ENCODE results near the gene SH2D3A.

SH2D3A gene

DNA sequence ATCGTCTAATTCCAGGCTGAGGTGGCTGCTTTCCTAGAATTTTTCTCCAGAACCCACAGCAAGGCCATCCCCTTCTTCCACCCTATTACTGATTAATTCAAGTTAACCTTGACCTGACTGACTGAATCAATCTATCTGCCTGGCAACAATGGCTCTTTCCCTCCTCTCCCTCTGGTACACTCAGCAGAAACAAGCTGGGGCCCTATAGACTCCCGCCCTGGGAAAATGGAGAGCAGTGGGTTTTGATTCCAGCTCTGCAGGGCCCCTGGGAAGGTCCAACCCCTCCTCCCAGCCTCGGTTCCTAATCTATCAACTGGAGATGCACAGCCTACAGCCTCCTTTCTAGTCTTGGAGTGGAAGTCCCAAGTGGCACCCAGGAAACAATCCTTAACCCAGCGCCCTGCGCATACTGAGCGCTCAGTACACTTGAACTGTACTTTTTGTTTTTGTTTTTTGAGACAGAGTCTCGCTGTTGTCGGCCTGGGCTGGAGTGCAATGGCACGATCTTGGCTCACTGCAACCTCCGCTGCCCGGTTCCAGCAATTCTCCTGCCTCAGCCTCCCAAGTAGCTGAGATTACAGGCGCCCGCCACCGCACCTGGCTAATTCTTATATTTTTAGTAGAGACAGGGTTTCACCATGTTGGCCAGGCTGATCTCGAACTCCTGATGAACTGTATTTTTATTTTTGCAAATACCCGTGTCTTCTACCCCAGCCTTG lies 41.6 kb downstream of the SH2D3A start:
- intact Hi-C loops (cut with DNase I): no loop called here
- peak in 1 of 10 donors; percentile 56 for DNase-seq

DNA sequence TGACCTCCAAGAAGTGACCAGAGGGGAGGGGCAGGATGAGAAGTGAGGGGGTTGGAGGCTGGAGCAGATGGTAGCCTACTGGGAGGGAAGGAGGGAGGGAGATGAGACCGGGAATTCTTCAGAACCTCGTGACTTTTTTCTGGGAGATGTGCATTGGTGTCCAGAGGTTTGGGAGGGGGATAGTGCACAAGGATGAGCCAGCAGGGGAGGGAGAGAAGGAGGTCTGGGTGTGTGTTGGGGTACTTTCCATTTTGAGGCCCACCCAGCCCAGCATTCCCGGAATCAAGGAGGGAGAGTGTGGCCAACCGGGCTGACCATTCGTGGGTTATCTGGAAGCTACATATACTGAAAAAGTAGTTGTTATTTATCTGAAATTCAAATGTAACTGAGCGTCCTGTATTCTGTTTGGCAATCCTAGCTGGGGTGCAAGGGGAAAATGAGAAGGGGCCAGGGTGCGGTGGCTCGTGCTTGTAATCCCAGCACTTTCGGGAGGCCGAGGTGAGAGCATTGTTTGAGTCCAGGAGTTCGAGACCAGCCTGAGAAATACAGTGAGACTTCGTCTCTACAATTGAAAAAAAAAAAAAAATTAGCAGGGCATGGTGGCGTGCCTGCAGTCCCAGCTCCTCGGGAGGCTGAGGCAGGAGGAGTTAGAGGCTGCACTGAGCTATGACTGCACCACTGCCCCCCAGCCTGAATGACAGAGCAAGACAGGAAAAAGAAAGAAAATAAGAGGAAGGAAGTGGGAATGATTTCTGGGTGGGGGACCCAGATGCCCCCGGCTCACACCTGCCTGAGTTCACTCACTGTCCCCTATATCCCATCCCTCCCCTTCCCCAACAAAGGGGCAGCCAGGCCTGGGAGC lies 42.4 kb downstream of the SH2D3A start:
- DNase-seq: peak in 2 of 10 donors; percentile 53 to 57
- intact Hi-C loops (cut with DNase I): no loop called here

DNA sequence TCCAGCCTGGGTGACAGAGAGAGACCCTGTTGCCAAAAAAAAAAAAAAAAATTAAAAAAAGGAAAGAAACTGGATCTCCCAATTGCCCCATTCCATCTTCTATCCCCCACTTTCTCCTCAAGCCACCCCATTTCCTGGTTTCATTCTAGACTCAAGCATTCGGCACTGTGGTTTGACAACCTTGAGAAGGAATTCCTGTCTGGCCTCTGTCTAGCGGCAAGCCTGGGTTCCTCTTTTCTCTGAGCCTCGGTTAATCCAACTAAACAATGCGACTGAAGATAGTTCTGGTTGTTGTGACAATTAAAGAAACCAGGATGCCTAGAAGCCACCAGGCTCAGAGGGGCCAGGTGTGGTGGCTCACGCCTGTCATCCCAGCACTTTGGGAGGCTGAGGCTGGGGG lies 43.5 kb downstream of the SH2D3A start:
- DNase-seq: peak in 2 of 10 donors; percentile 2 to 39
- intact Hi-C loops (cut with DNase I): no loop called here

DNA sequence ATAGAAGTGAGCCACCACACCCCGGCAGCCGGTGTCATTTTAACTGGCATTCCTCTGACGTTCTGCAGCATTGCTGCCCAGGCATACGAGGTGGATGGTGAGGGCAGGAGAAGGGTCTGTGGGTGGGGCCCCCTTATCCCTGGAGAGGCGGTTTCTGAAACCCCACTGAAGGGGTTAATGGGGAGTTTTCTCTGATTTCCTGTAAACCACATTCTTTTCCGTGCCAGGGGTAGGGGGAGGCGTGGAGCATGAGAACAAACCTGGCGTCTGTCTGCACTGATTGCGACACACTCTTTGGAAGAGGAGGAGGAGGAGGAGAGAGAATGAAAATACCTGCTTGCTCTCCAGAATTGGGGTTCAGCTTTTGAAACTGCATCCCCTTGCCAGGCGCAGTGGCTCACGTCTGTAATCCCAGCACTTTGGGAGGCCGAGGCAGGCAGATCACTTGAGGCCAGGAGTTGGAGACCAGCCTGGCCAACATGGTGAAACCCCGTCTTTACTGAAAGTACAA lies 44.1 kb downstream of the SH2D3A start:
- peak in 3 of 10 donors; percentile 13 to 72 (median 35) for DNase-seq

DNA sequence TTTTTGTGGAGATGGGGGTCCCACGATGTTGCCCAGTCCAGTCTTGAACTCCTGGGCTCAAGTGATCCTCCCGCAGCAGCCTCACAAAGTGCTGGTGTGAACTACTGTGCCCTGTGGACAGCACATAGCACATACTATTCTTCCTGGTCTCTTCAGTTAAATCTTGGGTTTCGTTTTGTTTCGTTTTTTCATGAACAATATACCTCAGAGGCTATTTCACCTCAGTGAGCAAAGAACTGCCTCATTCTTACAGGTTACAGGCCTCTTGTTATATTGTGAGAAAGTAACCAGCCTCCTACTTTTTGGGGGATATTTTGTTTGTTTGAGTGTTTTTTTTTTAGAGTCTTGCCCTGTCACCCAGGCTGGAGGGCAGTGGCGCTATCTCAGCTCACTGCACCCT lies 45.5 kb downstream of the SH2D3A start:
- intact Hi-C loops (cut with DNase I): no loop called here
- peak in 2 of 10 donors; percentile 22 to 28 for DNase-seq

More for the DNA sequence above, 44.1 kb downstream of the SH2D3A start:
- intact Hi-C loops (cut with DNase I): no loop called here

DNA sequence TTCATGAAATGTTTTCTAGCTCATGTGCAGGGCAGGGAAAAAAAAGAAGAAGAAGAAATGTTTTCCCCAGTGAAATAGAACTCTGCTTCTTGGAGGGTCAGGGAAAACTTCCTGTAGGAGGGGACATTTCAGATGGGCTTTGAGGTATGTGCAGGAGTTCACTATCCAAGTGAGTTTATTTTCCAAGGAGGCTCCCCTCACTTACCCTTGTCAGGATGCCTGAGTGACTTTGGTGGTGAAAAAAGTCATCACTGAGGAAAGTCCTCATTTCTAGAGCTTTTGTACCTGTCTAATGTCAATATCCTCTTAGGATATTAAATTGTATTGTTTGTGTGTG lies 46.1 kb downstream of the SH2D3A start:
- DNase-seq: no peak
- intact Hi-C loops (cut with DNase I): no loop called here

DNA sequence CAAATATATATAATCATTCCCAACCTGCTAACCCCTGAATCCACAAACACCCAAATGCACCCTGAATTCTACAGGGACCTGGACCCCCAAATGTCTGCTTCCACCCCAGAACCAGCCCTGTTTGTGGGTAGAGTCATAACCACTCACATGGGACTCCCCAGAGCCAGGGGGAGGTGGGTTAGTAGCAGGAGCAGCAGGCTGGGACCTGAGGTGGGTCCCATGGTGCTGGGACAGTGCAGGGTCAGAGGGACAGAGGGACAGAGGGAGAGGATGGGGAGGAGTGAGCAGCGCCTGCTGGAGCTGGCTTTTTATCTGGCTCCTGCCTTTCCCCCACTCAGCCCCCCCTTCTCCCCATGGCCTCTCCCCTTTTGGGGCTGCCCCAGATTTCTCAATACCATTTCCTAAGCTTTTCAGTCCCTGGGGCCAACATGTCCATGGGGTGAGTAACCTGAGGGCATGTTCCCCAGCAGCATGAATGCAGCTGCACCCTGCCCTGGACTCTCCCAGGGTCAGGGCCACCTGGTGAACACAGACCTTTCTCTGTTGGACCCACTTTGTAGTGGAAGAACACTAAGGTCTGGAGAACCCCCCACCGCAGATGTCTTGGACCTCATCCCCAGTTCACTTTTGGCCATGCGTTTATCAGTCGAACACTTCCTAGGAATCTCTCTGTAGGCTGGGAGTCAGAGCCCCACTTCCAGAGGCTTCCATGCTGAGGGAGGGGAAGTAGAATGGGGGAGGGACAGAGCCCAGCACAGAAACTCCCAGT lies 46.7 kb downstream of the SH2D3A start, which contains the start of gene C3:
C3 (minus strand) TSS at position 282 of the 769 bp plus-strand sequence; CDS start at position 221, 61 bp downstream.
- intact Hi-C loops (cut with DNase I): no loop called here
- DNase-seq: peak in 3 of 10 donors; percentile 24 to 81 (median 65)

DNA sequence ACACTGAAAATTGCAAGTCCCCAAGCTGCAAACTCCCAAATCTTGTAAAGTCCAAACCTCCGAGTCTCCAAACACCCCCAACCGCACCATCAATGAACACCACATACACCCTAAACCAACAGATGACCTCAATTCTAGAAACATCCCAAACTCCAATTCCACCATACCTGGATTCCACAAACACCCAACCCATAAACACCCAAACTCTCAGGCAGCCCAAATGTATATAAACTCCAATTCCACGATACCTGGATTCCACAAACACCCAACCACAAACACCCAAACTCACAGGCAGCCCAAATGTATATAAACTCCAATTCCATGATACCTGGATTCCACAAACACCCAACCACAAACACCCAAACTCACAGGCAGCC lies 47.3 kb downstream of the SH2D3A start:
- intact Hi-C loops (cut with DNase I): no loop called here
- peak in 1 of 10 donors; percentile 8 for DNase-seq

DNA sequence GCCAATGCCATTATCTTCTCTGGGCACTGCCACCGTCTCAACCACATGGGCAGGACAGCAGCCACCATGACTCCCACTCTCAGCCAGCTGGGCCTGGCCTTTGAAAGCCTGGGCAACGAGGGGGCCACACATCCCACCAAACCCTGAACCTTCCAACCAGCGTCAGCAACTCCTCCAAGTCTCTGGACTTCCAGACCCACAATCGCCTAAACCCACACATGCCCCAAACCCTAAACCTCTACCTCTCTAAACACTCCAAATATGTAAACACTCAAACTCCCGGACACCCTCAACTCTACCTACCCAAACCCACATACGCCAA lies 47.7 kb downstream of the SH2D3A start:
- intact Hi-C loops (cut with DNase I): no loop called here
- peak in 1 of 10 donors; percentile 72 for DNase-seq

DNA sequence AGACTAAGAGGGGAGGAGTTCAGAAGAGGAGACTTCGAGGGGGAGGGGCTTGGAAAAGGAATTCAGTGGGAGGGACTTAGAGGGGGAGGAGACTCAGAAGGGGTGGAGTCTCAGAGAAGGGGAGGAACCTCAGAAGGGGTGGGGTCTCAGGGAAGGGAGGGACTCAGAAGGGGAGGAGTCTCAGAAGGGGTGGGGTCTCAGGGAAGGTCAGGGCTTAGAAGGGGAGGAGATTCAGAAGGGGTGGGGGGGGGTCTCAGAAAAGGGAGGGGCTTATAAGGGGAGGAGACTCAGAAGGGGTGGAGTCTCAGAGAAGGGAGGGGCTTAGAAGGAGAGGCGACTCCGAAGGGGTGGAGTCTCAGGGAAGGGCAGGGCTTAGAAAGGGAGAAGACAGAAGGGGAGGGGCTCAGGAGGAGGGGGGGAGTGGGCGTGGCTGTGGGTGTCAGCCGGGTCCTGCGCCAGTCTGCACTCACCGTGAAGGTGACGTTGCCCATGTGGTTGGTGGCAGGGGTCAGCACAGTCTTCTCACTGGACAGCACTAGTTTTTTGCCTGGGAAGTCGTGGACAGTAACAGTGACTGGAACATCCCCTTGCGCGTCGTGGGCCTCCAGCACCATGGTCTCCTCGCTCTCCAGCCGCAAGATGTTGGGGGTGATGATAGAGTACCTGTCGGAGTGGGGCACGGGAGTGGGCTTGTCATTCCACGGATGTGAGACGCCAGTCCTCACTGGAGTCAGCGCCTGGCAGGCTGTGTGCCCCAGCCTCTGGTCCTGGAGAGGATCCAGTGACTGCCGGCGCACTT lies 48.3 kb downstream of the SH2D3A start:
- peak in 5 of 10 donors; percentile 11 to 85 (median 31) for DNase-seq
- intact Hi-C loops (cut with DNase I): no loop called here

DNA sequence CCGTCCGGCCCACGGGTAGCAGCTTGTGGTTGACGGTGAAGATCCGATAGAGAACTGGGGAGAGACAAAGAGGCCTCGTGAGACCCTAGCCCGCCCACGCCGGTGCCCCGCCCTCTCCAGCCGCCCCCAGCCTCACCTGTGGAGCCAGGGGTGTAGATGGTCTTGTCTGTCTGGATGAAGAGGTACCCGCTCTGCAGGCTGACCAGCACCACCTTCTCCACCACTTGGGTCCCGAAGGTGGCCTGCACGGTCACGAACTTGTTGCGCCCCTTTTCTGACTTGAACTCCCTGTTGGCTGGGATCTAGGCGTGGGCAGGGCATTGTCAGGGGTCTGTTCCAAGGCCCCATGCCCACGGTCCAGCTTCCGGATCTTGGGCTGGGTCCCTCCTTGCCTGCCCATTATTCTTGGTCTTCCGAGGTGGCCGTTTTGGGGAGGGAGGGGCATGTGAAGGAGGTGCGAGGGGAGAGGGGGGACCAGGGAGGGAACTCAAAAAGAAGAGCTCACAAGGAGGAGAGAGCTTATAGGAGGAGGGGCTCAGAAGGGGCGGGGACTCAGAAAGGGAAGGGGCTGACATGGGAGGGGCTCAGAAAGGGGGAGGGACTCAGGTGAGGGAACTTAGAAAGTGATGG lies 49.0 kb downstream of the SH2D3A start:
- intact Hi-C loops (cut with DNase I): no loop called here
- peak in 2 of 10 donors; percentile 39 to 52 for DNase-seq

DNA sequence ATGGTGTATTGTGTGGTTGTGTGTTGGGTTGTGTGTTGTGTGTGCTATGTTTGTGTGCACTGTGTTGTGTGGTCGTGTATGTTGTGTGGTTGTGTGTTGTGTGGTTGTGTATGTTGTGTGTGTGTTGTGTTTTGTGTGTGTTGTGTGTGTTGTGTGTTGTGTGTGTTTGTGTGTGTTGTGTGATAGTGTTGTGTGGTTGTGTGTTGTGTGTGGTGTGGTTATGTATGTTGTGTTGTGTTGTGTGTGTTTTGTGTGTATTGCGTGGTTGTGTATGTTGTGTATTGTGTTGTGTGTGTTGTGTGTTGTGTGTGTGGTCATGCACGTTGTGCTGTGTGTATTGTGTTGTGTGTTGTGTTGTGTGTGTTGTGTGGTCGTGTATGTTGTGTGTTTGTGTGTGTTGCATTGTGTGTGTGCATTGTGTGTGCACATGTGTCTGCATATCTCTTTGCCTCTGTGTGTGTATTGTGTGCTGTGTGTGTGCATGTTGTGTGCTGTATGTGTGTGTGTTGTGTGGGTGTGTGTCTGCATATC lies 49.7 kb downstream of the SH2D3A start:
- intact Hi-C loops (cut with DNase I): no loop called here
- DNase-seq: no peak

DNA sequence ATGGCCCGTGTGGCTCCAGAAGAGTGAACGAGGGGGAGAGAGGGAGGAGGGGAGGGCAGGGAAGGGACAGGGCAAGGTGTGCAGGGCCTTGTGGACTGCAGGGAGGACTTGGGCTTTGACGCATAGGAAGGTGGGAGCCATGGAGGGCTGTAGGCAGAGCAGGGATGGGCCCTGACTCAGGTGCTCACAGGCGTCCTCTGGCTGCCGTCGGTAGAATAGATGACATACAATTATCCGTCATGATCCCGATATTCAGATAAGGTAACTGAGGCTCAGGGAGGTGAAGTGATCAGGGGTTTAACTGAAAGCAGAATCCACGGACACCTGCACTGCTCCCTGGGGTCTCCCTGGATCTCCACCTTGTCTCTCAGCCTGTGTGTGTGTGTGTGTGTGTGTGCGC lies 50.2 kb downstream of the SH2D3A start:
- intact Hi-C loops (cut with DNase I): no loop called here
- DNase-seq: peak in 3 of 10 donors; percentile 10 to 30 (median 22)

DNA sequence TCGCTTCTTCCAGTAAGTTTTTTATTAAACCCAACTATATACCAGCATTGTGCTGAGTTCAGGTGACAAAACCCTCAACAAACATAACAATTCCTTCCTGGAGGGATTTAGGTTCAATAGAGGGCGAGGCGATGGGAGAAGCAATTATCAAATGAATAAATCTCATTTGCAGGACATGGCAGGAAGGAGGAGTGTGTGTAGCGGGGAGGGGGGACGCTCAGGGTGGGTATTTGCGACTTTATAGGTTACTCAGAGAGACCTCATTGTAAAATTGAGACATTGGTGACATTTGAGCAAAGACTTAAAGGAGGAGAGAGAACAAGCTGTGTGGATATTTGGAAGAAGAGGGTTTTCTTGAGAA lies 50.6 kb downstream of the SH2D3A start:
- DNase-seq: no peak
- intact Hi-C loops (cut with DNase I): no loop called here

DNA sequence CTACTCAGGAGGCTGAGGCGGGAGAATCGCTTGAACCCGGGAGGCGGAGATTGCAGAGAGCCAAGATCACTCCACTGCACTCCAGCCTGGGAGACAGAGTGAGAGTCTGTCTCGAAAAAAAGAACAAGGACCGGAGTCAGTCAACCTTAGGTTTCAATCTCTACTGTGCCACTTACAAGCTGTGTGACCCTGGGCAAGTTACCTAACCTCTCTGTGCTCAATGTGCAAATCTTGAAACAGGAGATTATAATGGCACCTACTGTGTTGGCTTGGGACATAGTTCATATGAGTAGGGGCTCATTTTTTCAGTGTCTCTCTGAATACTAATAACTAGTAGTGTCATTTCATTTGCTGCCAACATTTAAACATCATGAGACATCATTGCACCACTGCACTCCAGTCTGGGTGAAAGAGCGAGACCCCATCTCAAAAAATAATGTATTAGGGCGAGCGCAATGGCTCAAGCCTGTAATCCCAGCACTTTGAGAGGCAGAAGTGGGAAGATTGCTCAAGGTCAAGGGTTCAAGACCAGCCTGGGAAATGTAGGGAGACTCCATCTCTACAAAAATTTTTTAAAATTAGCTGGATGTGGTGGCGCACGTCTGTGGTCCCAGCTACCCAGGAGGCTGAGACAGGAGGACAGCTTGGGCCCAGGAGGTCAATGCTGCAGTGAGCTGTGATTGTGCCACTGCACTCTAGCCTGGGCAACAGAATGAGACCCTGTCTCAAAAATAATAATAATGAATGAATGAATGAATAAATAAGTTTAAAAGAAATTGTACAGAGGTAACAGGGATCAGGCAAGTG lies 52.3 kb downstream of the SH2D3A start:
- peak in 2 of 10 donors; percentile 0 to 3 for DNase-seq
- intact Hi-C loops (cut with DNase I): no loop called here

DNA sequence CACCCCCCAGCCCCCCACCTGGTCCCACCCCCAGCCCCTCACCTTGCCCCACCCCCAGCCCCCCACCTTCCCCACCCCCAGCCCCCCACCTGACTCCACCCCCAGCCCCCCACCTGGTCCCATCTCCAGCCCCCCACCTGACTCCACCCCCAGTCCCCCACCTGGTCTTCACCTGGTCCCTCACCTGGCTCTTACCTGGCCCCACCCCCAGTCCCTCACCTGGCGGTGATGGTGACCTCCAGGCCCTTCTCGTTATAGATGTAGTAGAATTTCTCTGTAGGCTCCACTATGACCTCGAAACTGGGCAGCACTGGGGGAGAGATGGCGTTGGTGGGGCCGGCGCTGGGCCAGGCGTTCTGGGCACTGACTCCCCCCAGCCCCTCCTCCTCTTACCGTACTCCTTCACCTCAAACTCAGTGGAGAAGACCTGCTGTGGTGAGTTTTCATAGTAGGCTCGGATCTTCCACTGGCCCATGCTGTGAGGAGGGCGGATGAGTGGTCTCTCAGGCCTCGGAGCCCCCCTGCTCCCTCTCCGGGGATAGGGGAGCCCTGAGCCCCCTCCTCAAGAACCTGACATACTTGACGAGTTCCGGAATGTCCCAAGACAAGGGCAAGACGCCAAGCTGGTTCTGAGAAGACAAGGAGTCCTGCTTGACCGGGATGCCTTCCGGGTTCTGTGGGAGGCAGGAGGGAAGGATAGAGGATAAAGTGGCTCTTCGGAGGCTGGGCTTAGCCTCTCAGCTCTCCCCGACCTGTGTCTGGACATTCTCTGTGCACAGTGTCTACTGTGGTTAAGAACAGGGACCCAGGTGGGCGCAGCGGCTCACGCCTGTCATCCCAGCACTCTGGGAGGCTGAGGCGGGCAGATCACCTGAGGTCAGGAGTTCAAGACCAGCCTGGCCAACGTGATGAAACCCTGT lies 53.2 kb downstream of the SH2D3A start:
- intact Hi-C loops (cut with DNase I): no loop called here
- peak in 3 of 10 donors; percentile 23 to 67 (median 39) for DNase-seq
